Measurements from ENCODE around the gene GGNBP2.
"Not testable (repeated sequence)": the region's sequence is repeated elsewhere in the genome, so short reads cannot be mapped to it uniquely, and the experiment has no call there.

Gene GGNBP2

DNA sequence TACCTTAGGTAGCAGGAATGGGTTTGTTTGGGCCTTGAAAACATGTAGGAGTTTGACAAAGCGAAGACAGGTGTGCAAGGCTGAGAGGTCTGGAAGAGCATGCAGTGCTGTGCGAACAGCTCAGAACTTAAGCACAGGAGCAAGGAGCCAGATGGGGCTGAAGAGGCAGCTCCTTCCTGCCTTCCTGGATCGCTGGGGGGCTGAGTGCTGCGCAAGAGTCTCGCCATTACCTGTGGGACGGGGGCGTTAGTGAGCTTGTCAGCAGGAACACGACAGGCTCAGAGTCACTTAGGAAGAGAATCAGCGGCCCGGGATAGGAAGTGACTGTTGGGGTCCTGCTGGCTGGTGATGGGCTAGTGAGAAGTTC lies 56.2 kb downstream of the GGNBP2 start:
- DNase-seq (ENCODE audit: low read depth in 2 of 2): no peak

DNA sequence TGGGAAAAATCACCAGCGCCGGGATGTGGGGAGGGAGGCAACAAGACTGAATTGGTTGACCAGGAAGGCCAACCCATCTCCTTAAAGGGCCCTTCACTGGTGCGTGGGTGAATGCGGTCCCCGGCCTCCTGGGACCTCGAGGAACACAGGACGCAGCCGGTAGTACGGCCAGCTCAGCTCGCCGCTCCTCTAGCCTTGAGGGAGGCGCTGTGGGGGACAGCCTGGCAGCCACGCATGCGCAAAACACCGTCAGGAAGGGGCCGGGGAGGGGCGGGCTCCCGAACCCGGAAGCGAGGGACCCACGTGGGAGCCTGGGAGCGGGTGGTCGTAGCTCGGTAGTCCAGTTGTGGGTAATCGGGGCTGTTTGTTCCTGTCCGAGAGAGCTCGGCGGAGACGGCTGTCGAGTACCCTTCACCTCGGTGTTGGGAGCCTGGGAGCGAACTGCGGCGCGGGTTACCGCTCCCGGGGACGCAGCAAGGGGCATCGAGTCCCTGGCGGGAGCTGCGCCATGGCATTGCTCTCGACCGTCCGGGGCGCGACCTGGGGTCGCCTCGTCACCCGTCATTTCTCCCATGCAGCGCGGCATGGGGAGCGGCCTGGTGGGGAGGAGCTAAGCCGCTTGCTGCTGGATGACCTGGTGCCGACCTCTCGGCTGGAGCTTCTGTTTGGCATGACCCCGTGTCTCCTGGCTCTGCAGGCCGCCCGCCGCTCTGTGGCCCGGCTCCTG lies 56.7 kb downstream of the GGNBP2 start, which contains the start of gene MRM1:
MRM1 (plus strand) TSS at position 281 of the 727 bp plus-strand sequence; CDS start at position 509, 228 bp downstream.
- DNase-seq (ENCODE audit: low read depth in 2 of 2): peak; percentile 76 to 86

DNA sequence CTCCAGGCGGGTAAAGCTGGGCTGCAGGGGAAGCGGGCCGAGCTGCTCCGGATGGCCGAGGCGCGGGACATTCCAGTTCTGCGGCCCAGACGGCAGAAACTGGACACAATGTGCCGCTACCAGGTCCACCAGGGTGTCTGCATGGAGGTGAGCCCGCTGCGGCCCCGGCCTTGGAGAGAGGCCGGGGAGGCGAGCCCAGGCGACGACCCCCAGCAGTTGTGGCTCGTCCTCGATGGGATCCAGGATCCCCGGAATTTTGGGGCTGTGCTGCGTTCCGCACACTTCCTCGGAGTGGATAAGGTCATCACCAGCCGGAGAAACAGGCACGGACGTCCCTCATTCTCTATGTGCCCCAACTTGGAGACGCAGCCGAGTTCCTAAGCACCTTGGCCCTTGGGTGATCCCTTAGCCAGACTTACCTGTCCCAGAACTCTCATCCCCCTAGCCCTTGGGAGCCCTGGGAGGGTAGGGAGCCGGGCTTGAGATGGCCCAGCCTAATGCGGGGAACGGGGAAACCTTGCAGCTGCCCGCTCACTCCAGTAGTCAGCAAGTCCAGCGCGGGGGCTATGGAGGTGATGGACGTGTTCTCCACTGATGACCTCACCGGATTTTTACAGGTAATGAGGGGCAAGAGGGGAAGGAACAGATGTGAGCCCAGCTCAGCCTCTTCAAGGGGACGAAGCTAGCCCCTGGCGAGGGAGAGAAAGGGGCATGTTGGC lies 57.5 kb downstream of the GGNBP2 start:
- DNase-seq (ENCODE audit: low read depth in 2 of 2): no peak

DNA sequence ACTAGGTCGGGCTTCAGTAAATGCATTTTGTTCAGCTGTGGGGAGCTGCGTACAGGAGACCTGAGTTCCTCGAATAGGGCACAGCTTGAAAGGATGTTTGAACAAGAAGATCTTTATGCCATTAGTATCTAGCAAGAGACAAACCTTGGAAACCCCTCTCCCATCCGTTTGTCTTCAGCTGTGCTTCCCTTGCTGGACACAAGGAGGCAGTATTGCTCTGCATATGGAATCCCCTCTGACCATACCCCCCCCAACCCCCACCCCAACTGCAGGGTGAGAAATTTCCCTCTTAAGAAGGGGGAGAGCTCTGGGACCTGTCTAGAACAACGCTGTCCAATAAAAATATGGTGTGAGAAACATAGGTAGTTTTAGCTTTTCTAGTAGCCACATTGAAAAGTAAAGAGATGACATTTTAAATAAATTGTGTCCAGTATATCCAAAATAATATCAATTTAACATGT lies 58.2 kb downstream of the GGNBP2 start:
- peak in 1 of 2 donors; percentile 54 for DNase-seq (ENCODE audit: low read depth in 2 of 2)

DNA sequence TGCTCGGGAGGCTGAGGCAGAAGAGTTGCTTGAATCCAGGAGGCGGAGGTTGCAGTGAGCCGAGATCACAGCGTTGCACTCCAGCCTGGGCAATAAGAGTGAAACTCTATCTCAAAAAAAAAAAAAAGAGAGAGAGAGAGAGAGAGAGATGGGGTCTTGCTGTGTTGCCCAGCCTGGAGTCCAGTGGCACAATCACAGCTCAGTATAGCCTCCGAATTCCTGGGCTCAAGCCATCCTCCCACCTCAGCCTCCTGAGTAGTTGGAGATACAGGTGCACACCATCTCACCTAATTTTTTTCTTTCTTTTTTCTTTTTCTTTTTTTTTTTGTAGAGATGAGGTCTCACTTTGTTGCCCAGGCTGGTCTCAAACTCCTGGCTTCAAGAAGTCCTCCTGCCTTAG lies 60.3 kb downstream of the GGNBP2 start:
- not testable (repeated sequence) for DNase-seq (ENCODE audit: low read depth in 2 of 2)

DNA sequence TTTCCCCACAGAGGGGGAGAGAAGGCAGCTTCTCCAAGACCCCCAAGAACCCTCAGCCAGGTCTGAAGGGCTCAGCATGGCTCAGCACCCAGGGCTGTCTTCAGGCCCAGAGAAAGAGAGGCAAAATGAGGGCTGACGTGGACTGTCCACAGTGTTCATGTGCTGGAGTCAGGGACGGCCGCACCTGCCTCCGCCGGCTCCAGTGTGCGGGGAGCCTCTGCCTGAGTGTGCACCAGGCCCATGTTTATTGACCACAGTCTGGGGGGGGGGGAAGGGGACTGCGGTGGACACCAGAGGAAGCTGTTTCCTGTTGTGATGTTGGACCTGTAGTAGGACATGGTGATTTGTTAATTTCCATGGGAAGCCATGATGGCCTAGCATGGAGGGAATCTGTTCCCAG lies 63.6 kb downstream of the GGNBP2 start:
- DNase-seq (ENCODE audit: low read depth in 2 of 2): no peak

DNA sequence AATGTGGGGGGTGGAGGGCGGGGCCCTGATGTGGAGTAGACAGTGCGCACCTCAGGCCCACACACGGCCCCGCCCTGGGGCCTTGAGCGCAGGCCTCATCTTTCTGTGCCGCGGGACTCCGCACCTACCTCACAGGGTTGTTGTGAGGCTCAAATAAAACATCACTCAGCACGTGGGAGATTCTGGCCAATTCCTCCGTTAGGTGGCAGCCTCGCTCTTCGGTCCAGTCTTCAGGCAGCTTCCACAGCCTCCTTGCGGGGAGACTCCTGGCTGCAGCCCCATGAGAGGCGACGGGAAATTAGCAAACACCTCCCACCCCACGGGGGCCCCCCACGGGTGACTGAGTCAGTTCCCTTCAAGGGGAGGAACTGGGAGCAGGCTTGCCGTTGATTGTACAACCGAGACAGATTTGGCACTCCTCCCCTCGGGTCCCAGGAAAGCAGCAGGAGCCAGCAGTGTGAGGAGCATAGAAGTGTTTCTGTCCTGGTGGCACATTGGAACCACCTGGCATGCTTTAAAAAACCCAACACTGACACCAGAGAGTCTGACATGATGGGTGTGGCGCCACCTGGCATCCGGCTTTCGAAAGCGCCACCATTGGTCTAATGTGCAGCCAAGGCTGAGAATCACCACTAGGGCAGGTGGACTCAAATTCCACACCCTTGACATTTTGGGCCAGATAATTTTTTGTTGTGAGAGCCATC lies 64.2 kb downstream of the GGNBP2 start:
- no peak for DNase-seq (ENCODE audit: low read depth in 2 of 2)

DNA sequence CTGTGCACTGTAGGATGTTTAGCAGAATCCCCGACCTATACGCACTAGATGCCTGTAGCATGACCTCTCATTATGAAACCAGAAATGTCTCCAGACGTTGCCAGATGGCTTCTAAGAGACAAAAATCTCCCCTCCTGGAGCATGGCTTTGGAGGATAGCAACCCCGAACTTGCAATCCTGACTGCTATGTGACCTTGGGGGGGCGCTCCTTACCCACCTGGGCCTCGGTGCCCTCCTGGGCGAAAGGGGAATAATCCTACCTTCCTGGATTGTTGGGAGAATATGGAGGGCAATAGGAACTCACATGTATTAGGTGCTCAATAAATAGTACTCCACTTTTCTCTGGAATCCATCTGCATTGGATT lies 64.8 kb downstream of the GGNBP2 start:
- DNase-seq (ENCODE audit: low read depth in 2 of 2): no peak

DNA sequence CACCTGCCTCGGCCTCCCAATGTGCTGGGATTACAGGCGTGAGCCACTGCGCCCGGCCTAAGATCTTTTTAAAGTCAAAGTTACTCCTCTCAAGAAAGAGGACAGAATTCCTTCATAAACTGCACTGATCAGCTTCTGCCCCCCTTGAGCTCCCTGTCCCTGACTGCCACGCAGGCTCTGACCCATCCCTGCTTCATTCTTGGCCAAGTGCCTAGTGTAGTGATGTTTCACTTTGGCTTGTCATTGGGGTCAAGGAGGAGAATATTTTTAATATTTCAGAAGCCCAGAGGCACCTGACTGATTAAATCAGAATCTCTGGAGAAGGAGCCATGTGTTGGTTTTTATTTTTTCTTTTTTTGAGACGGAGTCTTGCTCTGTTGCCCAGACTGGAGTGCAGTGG lies 65.8 kb downstream of the GGNBP2 start:
- no peak for DNase-seq (ENCODE audit: low read depth in 2 of 2)

DNA sequence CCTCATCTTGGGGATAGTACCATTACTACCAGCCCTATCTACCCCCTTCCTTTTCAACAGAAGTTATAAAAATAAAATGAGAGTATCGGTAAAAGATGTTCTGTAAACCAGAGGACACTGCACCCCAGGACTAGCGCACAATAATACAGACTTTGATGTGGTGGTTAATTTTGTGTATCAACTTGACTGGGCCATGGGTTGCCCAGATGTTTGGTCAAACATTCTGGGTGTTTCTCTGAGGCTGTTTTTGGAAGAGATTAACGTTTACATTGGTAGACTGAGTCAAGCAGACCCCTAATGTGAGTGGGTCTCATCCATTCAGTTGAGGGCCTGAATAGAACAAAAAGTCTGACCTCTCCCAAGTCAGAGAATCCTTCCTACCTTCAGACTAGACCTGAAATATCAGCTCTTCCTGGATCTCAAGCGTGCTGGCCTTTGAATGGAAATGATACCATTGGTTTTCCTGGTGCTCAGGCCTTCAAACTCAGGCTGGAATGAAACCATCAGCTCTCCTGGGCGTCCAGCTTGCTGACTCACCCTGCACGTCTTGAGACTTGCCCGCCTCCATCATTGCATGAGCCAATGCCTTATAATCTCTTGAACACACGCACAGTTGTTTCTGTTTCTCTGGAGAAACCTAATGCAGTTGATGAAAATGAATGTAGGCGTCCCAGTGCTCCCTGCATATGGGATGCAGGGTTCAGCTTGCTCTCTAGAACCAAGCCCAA lies 66.8 kb downstream of the GGNBP2 start:
- no peak for DNase-seq (ENCODE audit: low read depth in 2 of 2)

DNA sequence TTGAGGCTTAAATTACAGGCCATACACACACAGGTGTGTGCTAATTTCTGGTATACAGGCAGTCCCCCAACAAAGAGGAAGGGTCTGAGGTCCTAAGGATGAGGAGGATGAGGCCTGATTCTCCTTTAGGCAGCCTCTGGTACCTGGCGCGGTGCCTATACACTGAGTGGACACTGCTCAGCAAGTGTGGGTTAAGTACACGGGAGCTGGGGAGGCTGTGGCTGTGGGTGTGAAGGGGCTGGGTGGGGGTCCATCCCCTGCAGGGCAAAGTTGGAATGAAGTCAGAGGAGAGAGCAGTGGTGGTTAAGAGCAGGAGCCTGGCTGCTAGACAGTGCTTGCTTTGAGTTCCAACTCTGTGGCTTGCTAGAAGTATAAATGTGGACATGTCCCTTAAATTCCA lies 67.6 kb downstream of the GGNBP2 start:
- no peak for DNase-seq (ENCODE audit: low read depth in 2 of 2)

DNA sequence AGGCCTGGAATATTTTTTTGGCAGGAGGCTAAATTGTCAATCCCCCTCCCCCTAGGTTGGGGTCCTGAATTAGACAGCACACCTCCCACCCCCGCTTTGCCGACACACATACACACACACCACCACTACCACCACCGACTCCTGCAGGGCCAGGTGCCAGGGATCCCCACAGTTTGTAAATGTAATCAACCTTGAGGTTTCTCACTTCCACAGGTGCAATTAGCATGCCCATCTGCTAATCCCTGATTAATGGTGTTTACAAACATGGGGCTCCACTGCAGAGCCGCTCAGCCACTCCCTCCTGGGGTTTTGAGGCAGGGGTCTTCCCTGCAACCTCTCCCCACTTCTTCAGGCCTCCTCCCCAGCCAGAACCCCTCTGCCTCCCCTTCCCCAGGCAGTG lies 68.4 kb downstream of the GGNBP2 start:
- DNase-seq (ENCODE audit: low read depth in 2 of 2): no peak

DNA sequence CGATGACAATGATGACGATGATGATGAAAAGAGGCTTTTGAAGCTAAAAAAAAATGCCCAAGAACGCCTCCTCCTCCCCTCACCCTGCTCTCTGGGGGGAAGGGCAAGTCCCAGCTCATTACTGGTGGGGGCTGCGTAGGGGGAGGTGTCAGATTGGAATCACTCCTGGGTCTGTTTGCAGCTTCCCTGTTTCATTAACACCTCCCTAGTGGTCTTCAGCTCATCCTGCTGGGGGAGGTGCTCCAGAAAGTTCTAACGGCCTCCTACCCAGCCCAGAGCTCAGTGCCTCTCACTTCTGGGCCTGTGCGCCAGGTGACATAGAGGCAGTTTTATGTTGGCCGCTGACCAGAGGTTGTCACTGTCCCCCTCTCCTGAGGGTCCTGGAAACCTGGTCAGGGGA lies 69.4 kb downstream of the GGNBP2 start:
- DNase-seq (ENCODE audit: low read depth in 2 of 2): no peak

DNA sequence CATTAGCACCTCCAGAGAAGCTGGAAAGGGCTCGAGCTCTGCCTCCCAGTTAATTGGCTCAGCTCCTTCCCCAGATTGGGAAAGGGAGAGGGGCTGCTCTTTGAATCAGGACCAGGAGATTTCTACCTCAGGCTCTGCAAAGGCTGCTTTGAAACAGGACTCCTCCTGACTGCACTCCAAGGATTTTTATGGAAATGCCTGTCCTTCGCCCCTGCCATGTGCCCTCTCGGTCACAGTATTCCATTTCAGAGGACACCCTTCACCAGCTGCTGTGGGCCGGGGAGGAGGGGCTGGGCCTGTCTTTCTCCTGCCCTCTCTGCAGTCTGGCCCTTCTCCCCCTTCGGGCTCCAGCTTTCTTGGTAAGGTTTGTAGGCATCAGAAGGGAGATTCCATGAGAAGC lies 70.2 kb downstream of the GGNBP2 start:
- no peak for DNase-seq (ENCODE audit: low read depth in 2 of 2)

DNA sequence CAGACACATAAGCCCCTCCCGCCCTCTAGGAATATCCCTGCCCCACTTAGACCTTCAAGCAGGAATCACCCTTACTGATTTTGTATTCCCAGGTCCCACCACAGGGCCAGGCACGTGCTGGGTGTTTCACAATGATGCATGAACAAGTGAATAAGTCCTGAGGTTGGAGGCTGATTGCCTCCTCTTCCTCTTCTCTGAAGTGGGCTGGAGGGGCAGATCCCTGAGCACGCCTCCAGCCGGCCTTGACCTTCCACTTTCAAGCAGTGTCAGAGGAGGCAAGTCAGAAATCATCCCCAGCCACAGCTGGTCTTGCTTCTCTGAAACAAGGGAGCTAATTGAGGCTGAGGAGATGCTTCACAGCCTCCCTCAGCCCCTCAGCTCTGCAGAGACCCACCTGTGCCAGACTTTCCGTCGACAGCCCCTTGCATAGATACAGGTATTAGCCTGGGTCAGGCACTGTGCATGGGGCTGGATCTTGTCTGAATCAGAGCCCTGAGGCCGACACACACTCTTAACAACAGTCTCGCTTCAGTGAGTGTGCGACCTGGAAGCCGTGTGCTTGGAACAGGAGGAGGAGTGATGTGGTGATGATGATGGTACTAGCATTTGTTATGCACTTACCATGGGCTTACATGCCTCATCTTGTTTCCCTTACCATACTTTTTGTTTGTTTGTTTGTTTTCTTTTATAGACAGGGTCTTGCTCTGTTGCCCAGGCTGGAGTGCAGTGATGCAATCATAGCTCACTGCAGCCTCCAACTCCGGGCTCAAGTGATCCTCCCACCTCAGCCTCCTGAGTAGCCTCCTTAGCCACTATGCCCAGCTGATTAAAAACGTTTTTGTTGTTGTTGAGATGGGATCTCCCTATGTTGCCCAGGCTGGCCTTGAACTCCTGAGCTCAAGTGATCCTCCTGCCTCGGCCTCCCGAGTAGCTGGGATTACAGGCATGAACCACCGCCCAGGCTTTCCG lies 71.6 kb downstream of the GGNBP2 start:
- DNase-seq (ENCODE audit: low read depth in 2 of 2): no peak

DNA sequence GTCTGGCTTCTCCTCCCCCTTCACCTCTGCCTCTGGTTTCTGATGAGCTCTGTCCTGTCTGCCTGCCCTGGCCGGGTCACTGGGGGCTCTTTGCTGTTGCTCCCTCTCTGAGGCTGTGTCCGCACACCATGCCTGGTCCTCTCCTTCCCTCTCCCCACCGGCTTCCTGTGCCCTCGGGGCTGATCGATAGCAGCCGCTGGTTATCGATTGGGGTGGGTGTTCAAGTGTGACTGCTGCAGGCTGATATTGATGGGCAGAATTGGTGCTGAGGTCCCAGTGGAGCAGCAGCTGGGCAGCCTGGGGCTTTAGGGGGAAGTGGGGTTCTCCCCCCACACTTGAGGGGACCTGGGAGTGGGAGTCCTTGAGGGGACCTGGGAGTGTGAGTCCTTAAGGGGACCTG lies 73.1 kb downstream of the GGNBP2 start:
- no peak for DNase-seq (ENCODE audit: low read depth in 2 of 2)

DNA sequence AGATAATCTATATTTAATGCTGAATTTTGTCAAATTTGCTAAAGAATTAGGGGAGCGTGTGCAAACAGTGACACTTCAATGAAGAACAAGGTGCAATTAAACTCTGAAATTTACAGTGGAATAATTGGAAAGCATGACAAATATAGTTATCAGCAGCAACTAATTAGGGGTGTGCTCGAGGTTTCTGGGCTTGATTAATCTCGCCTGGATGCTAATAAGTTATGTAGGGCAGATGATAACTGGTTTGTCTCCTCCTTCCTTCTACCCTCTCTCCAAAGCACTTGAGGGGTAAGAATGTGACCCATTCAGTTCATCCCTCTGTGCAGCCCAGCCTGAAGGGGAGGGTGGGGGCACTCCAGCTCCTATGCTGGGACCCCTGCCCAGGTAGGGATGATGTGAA lies 78.6 kb downstream of the GGNBP2 start:
- DNase-seq (ENCODE audit: low read depth in 2 of 2): no peak

DNA sequence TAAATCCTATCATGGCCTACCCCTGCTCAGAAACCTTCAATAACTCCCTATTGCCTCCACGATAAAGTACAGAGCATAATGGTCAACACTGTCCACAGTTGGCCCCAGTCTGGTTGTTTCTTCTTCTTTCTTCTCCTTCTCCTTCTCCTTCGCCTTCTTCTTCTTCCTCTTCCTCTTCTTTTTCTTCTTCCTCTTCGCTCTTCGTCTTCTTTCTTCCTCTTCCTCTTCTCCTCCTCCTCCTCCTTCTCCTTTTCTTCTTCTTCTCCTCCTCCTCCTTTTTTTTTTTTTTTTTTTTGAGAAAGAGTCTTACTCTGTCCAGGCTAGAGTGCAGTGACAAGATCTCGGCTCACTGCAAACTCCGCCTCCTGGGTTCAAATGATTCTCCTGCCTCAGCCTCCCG lies 80.5 kb downstream of the GGNBP2 start:
- DNase-seq (ENCODE audit: low read depth in 2 of 2): no peak

DNA sequence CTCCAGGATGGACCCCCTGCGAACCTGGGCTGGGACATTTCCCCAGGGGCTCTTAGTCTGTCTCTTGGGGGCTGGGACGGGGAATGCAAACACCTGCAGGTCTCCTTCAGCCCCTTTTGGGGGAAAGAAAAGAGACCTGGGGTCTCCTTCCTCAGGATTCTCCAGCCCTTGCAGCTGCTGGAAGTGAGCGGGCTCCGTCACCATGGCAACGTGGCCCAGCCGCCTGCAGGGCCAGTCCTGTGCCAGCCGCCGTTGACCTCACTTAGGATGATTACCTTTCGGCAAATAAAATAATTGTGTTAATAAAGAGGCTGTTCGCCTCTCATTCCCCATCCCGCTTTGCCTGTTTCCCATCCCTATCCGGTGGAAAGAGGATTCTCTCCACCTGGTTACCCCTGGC lies 82.4 kb downstream of the GGNBP2 start:
- DNase-seq (ENCODE audit: low read depth in 2 of 2): no peak

DNA sequence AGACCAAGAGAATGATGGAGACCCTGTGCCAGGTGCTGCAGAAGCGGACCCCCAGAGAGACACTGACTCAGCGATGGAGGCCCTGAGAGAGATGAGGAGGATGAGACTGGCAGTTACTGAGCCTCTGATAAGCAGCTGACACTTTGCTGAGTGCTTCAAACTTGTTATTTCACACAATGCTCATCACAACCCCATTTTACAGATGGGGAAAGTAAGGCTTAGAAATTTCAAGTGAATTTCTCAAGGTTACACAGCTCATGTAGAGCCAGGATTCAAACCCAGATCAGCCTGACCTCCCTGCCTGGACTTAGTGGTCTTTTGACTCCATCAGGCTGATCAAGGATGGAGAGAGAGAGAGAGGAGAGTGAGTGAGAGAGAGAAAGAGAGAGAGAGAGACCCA lies 83.9 kb downstream of the GGNBP2 start:
- DNase-seq (ENCODE audit: low read depth in 2 of 2): no peak

DNA sequence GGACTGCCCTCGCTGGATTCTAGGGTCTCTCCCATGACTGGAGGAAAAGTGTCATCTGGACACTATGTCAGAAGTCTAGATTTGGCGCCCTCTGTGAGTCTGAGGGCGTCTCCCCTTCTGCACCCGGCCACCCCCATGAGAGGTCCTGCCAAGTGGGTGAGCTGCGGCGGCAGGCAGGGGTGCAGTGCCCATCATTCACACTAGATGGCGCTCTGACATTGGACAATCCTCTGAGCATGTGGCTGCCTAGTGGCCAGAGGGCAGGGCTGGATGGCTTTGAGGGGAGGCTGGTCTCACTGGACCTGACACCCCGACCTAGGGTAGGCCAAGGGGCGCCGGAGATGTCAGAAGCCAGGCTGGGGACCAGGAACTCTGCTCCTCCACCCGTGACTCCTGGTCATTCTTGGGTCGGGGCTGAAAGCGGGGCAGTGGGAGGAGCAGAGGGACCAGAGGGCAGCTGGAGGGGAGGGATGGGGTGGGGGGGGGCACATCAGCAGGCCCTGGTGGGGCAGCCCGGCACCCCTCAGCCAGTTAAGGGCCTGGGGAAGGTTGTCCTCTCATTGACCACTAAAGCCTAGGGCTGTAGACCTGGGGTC lies 84.6 kb downstream of the GGNBP2 start:
- peak; percentile 56 to 74 for DNase-seq (ENCODE audit: low read depth in 2 of 2)

Data from stimulated activated CD4-positive, alpha-beta T cell treated with anti-CD3 and anti-CD28 coated beads, Interleukin-1b, Interleukin-23, amount 100 ng/mL, for 1 hour (primary cell).